A549 (cell line): ENCODE data around the gene IP6K3.

Source experiments
- ESRRA ChIP-seq: fragments of 150-350 bp; IDR thresholded peaks from 2 replicates; pipeline ENCODE4 v1.6.1; 2014; ENCODE audit warnings: mild to moderate bottlenecking, low read length, borderline replicate concordance
- POLR2A ChIP-seq: IDR thresholded peaks from 2 replicates; pipeline ENCODE4 v1.6.1; 2012; ENCODE audit warnings: mild to moderate bottlenecking, low read length
- REST ChIP-seq: fragments of 200-600 bp; sonication (generic); IDR thresholded peaks from 2 replicates; pipeline ENCODE4 v1.6.1; 2016; ENCODE audit warnings: antibody characterized with exemption, mild to moderate bottlenecking, moderate library complexity
- TF ChIP-seq, protein P1 (sequence below): fragments of >200 bp; sonication (Bioruptor Twin); formaldehyde crosslinking; IDR thresholded peaks from 3 replicates; pipeline ENCODE4 v1.5.1; 2016

DNA sequence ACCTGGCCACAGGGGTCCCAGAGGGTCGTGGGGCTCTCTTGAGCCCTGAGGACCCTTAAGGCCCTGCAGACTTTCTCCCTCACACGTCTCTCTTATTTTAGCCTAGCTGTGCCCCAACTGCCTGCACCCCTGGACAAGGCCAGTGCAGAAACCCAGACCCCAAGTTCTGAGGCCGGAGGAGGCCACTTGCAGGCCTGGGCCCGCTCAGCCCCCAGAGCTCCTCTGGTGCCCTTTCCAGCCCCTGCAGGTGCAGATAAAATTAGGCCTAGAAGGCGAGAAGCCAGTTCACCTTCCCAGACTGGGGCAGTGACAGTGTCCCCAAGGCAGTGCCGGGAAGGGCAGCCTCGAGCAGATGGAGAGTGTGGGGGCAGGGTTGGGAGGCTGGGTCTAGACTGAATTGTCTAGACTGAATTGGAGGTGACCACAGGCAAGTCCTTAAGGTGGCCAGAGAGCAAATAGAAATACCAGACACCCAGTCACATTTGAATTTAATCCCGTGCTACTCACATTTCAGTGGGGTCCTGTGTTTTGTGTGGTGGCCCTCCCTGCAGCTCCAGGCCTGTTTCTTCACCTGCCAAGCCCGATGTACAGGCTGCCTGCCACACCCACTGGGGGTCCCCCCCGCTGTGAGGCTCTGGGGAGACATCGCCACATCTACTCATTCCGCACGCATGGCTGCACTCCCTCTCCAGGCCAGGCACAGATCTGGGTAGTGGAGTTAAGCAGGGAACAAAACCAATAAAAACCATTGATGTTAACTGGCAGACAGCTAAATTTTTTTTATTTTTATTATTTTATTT, 8.6 kb upstream of the IP6K3 start:
- TF ChIP-seq, protein P1, sequence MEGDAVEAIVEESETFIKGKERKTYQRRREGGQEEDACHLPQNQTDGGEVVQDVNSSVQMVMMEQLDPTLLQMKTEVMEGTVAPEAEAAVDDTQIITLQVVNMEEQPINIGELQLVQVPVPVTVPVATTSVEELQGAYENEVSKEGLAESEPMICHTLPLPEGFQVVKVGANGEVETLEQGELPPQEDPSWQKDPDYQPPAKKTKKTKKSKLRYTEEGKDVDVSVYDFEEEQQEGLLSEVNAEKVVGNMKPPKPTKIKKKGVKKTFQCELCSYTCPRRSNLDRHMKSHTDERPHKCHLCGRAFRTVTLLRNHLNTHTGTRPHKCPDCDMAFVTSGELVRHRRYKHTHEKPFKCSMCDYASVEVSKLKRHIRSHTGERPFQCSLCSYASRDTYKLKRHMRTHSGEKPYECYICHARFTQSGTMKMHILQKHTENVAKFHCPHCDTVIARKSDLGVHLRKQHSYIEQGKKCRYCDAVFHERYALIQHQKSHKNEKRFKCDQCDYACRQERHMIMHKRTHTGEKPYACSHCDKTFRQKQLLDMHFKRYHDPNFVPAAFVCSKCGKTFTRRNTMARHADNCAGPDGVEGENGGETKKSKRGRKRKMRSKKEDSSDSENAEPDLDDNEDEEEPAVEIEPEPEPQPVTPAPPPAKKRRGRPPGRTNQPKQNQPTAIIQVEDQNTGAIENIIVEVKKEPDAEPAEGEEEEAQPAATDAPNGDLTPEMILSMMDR, result no peak
- TF ChIP-seq POLR2A, result no peak
- no peak for TF ChIP-seq REST
- TF ChIP-seq ESRRA, result no peak
